Esophagus squamous epithelium (tissue), 4 donors: Measurements from ENCODE around the gene KCNG2.

Experiments used
- POLR2A ChIP-seq, 4 donors: fragments of 450-650 bp; IDR thresholded peaks; one replicate each; pipeline ENCODE4 v1.6.1; 2017; ENCODE audit warnings: antibody characterized with exemption in 4 of 4, mild to moderate bottlenecking in 4 of 4, moderate library complexity in 3 of 4
- TF ChIP-seq, protein P1 (sequence below), 6 experiments: fragments of 450-650 bp in 4 of 6; fragments of 200-600 bp in 2 of 6; sonication (generic) in 2 of 6; IDR thresholded peaks; one replicate each; pipeline ENCODE4 v1.5.1; 2016 to 2019; ENCODE audit warnings: antibody characterized with exemption in 6 of 6, mild to moderate bottlenecking in 4 of 6, moderate library complexity in 4 of 6

DNA sequence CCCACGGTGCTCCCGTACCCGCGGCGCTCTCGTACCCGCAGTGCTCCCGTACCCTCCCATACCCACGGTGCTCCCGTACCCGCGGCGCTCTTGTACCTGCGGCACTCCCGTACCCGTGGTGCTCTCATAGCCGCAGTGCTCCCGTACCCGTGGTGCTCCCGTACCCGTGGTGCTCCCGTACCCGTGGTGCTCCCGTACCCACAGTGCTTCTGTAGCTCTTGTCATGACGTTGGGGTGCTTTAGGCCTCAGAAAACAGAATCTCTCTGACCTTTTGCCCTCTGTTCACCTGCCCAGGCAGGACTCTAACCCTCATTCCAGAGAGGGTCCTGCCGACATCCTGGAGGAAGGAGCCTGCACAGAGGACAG is 118.4 kb downstream of the KCNG2 start:
- TF ChIP-seq, protein P1, sequence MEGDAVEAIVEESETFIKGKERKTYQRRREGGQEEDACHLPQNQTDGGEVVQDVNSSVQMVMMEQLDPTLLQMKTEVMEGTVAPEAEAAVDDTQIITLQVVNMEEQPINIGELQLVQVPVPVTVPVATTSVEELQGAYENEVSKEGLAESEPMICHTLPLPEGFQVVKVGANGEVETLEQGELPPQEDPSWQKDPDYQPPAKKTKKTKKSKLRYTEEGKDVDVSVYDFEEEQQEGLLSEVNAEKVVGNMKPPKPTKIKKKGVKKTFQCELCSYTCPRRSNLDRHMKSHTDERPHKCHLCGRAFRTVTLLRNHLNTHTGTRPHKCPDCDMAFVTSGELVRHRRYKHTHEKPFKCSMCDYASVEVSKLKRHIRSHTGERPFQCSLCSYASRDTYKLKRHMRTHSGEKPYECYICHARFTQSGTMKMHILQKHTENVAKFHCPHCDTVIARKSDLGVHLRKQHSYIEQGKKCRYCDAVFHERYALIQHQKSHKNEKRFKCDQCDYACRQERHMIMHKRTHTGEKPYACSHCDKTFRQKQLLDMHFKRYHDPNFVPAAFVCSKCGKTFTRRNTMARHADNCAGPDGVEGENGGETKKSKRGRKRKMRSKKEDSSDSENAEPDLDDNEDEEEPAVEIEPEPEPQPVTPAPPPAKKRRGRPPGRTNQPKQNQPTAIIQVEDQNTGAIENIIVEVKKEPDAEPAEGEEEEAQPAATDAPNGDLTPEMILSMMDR (IDR thresholded peaks at IDR 0.05) = no peak
- TF ChIP-seq POLR2A (IDR thresholded peaks at IDR 0.05) = no peak
